ENCODE data around the gene OR14C36.
"Not testable (repeated sequence)": the region's sequence is repeated elsewhere in the genome, so short reads cannot be mapped to it uniquely, and the experiment has no call there.

OR14C36 gene, protein sequence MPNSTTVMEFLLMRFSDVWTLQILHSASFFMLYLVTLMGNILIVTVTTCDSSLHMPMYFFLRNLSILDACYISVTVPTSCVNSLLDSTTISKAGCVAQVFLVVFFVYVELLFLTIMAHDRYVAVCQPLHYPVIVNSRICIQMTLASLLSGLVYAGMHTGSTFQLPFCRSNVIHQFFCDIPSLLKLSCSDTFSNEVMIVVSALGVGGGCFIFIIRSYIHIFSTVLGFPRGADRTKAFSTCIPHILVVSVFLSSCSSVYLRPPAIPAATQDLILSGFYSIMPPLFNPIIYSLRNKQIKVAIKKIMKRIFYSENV

DNA sequence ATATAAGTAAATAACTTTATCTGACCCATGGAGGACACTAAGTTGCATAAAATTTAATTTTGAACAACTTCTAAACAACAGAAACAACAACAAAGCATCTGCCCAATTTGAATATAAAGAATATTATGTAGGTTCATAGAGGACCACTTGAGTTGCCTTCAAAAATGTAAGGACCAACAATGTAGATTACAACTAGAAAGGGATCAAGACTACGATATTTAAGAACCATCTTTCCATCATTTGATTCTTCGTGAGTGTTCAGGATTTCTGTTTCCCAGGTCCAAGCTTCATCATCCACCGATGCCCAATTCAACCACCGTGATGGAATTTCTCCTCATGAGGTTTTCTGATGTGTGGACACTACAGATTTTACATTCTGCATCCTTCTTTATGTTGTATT lies at the start of gene OR14C36:
Gene OR14C36, plus strand, starts transcription at position 301 of the 400 bp plus-strand sequence. Its CDS starts 0 bp downstream, at position 301.
- no peak for DNase-seq

DNA sequence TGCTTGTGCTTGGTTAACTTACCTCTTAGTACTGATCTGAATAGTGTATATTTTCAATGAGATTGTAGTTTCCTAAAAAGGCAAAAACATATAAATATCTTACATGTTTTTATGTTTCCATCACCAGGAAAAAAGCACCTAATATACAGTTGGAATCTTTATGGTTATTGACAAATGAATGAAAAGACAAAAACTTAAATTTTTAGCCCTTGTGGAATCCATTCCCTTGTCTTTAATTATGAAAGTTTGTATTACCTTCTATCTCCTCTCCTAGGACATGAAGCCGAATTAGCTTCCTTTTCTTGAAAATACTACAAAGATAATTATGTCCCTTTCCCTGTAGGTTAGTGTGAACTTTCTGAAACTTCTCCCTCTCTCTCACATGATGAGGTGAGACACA lies 45.3 kb upstream of the OR14C36 start, which contains the start of gene OR2T12:
Gene OR2T12, minus strand, starts transcription at position 101 of the 400 bp plus-strand sequence. CDS start 7,846 bp downstream, outside the sequence.
- no peak for DNase-seq

DNA sequence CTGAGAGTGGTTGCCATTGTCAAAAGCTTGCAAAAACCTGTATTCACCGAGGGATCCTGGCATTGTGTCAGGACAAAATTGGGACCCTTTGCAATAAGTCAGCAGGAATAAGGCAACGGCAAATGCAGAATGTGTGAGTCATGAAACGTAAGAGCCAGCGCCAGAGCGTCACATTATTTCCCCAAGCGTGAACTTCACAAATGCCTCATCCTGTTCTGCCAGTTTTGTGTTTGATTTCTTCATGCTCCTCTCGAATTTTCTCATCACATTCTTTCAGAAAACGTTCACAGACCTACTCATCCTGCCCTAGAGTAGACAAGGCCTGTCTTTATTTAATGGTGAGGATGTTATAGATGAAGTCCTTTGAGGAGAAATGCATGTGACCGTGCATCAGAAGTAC lies 42.9 kb upstream of the OR14C36 start:
- DNase-seq = not testable (repeated sequence)

DNA sequence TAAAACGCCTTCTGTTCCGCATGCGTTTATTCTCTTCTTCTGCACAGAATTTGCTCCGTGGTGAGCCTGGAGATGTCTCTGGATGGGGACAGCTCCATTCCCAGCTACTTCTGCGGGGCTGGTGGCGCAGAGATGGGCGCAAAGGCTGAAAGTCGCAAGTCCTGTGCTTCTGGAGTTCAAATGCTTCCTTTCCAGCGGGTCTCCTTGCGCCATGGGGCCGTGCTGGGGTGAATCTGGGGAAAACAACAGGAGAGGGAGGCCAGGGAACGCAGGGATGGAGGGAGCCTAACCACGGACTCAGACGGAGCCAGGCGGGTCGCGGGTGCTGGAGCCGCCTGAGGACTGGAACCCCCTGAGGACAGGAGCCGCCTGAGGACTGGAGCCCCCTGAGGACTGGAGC lies 42.5 kb upstream of the OR14C36 start:
- DNase-seq = no peak

DNA sequence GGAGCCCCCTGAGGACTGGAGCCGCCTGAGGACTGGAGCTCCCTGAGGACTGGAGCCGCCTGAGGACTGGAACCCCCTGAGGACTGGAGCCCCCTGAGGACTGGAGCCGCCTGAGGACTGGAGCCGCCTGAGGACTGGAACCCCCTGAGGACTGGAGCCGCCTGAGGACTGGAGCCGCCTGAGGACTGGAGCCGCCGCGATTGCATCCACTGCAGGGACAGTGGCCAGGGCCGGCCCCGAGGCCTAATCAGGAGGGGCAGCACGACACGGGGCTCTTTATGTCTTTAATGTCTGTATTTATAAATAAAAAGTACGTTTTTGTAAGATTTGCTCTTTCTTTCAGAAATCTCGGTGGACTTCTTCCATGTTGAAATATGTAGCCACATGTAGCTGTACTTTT lies 41.8 kb upstream of the OR14C36 start:
- DNase-seq = not testable (repeated sequence)

DNA sequence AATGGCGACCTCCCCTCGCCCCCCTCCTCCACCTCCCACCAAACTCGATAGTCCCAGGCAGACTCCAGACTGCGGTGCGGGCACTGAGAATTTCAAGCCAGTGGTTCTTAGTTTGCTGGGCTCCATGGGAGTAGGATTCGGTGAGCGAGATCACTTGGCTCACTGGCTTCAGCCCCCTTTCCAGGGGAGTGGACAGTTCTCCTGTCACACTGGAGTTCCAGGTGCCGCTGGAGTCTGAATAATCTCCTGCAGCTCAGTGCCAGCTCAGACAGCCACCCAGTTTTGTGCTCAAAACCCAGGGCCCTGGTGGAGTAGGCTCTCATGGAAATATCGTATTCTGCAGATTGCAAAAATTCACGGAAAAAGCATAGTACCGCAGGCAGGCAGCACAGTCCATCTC lies 31.8 kb upstream of the OR14C36 start:
- no peak for DNase-seq

DNA sequence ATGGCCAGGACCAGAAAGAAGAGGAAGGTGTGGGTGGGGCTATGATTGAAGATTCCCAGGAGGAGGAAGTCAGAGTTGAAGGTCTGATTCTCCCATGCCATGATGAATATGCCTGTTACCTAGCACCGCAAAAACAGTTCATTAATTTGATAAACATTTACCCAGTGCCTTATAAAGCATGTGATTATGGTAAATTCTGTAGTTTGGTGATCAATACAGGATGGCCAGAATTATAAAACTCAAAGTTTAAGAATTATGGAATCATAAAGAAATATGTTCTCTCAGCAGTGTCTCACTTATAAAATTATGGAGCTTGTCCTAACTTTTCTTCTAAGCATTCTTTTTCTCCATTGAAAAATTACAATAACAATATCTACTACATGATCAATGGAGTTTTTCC lies 24.1 kb upstream of the OR14C36 start, which contains the start of gene OR2M7:
Gene OR2M7, minus strand, starts transcription at position 101 of the 400 bp plus-strand sequence. Its CDS starts 0 bp downstream, at position 101.
- no peak for DNase-seq

DNA sequence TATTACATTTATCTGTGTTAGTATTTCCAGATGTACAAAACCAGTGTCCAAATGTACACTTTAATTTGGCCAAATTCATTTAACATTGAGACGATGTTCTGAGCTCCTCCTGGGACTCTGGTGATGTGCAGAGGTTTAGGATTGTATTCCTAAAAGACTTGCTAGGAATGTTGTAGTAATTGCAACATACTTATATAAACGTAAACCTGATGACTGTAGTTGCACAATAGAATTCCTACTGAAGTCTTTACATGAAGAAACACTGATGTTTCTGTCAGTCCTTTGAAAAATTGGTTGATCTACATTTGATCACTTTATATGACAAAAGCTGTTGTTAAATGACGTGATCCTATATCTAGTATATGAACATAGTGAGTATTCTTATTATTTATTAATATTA lies 5.1 kb upstream of the OR14C36 start:
- no peak for DNase-seq

DNA sequence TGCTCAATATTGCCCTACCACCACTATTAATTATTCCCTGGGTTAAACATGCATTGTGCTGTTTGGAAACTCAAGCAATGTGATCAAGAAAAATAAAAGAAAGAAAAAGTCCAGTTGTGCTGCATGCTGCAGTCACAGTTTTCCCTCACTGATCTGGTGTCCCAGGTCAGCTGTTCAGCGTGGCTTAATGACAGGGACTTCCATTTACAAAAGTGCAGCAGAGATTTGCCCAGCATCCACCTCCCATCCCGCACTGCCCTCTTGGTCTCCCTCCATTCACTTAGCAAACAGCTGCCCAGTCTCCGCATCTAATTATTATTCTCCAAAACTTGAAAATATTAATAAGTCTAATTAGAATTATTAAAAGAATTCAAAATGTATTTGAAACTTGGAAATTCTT lies 10.8 kb downstream of the OR14C36 start:
- no peak for DNase-seq

DNA sequence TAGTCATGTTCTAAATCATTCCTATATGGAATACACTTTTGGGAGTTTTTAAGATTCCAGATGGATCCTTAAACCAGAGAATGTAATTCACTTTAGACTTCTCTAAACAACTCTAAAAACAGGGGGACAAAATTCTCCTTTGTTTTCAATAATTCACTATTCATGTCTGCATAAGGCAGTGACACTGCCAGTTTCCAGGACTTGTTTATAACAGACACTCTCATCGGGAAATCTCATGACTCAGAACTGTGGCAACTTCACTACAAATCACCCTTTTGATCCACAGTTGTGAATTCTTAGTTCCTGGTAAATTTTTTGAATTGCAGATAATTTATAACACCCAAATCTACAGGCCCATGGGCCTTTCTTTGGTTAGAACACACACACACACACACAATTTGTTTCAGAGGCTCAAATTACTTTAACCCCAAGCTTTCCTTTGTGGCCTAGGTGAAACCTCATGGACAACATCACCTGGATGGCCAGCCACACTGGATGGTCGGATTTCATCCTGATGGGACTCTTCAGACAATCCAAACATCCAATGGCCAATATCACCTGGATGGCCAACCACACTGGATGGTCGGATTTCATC lies 12.6 kb downstream of the OR14C36 start, which contains the start of gene OR2T4:
Gene OR2T4, plus strand, starts transcription at position 545 of the 595 bp plus-strand sequence. Its CDS starts 0 bp downstream, at position 545.
- DNase-seq = no peak

DNA sequence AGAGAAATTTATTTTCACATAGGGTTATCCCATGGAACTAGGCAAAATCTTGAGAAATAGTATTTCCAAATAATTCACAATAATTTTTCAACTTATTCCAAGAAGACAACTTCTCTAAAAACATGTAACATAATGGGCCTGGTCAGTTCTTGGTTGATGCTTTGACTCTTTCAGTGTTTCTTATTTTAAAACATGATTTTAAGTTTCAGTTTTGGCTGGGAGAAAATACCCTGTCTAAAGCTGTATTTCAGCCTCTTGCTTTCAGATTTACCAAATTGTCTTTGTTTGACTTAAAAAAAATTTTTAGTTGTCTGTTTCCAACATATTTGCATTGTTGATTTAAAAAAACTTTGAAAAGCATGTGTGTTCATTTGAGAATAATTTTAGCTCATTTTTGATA lies 18.0 kb downstream of the OR14C36 start:
- DNase-seq = no peak

DNA sequence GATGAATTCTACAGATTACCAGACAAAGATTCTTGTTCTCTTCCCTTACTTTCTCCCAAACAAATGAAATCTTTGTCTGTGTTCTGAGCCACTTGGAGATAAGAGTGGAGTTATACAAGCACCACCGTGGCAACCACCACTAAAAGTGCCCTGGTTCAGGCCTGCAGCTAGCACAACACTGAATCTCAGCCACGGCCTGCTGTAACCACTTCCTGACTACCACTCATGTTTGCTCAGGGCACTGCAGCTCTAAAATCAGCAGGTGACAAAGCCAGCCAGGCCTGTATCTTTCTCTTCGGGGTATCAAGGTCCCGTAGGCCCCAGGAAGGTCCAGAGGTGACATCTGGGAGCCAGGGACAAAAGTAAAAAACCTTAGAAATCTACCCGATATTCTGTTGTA lies 23.8 kb downstream of the OR14C36 start:
- DNase-seq = no peak

DNA sequence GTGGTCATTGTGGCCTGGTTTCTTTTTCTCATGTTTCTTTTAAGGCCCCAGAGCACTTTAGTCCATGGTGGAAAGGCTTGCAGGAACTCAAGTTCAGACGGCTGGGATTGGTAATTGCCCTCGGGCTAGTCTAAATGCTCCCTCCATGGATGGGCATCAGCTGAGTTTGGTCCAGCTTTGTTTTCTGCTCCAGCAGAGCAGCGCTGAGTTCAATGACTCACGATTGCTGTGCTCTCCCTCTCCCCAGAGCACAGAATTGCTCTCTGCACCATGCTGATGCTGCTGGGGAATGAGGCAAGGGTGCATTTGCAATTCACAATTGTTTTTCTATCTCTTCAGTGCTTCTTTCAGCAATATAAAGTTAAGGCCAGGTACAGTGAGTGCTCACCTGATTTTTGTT lies 25.2 kb downstream of the OR14C36 start:
- no peak for DNase-seq

DNA sequence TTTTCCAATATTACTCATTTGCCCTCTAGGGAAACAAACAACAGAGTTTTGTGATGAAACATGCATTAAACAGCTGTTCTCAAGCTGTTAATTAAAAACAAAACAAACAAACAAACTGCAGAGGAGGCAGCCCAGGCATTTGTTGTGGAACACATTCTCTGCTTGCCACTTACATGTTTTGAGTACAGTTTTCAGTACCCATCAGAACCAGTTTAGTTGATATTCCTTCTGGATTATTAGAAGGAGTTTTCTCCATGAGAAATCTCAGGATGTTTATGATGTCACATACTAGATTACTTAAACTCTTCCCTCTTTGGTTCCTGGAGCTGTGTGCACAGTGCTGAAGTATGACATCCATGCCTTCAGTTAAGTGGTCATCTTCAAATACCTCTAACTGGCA lies 26.9 kb downstream of the OR14C36 start, which contains the start of gene OR2T6:
Gene OR2T6, plus strand, starts transcription at position 301 of the 400 bp plus-strand sequence. CDS start 11,863 bp downstream, outside the sequence.
- no peak for DNase-seq

DNA sequence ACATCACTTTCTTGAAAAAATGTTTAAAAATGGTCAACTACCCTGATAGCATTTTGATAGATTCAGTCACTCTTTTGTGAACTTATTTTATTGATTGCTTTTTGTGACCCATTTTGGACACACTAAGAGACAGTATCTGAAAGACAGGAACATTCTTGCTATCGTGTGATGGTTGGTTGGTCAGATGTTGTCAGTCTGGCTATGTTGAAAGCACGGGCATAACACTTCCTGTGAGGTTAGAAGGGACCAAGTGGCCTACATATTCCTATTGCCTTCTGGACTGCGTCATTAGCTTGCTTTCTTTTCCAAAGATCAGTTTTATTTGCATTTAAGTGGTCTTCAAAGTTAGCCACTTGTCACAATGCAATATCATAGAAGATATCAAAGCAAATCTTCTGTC lies 28.3 kb downstream of the OR14C36 start:
- no peak for DNase-seq

DNA sequence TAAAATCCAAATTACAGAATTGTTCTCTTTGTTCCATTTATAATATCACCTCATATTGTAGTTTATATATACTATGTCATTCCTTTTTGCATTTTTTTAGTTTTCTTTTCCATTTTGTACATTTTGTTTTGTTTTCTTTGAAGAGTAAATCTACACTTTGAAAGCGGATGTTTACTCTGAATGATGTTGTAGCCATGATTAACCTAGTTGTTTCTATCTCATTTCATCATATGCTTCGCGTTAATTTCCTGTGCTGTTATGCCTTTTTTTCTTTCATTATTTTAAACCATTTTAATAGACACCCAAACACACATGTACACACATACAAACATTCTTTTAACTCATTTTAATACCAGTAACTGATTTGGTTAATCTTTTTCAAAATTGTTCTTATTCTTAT lies 32.3 kb downstream of the OR14C36 start:
- DNase-seq = no peak

DNA sequence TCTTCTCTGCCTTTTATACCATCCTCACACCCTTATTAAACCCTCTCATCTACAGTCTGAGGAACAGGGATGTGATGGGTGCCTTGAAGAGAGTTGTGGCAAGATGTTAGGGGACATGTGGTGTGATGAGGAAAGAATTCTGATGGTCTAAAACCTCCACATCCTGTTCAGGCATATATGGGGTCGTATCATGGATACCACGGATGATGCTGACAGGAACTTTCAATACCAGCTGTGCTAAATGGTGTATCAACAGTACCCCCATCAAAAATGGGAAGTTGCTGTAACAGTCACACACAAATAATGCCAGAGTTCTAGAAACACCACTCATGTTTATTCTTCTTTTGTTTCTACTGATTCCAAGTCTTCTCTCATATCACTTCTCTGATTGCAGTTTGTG lies 39.9 kb downstream of the OR14C36 start:
- DNase-seq = no peak

DNA sequence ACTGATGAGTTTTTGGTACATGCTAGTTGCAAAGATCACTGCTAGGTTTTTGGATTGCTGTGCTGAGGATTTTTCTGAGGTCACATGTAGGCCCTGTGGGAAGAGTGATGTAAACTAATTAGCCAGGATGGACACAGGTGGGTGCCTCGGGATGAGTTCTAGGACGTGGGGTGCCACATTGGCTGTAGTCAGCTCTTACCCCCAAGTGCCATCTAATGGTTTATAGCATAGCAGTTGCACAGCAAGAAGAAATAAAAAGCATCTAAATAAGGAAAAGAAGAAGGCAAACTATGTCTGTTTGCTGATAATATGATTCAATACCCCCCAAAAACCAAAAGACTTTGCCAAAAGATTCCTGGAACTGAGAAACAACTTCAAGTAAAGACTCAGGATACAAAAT lies 44.5 kb downstream of the OR14C36 start:
- DNase-seq = no peak
